Bronchial epithelial cell (primary cell): ENCODE data around the gene TEX261. TPM values are rescaled to one million over a fixed set of nuclear protein-coding genes. Genes with fewer than 3 reads are reported as not detected.
"Not testable (repeated sequence)": the region's sequence is repeated elsewhere in the genome, so short reads cannot be mapped to it uniquely, and the experiment has no call there.

Experiments used
- DNase-seq: peaks from one replicate; pipeline ENCODE4 v3.0.0-alpha.2; 2010; ENCODE audit warnings: low read depth
- FAIRE-seq: peaks from 2 replicates; lab custom pipeline; 2011; peaks lifted over from hg19 to GRCh38; lab: Jason Lieb, UNC
- H3K27me3 ChIP-seq: 2 replicates; pipeline ENCODE4 v1.5.1; 2011; ENCODE audit warnings: low read length; ENCODE audit not compliant: control insufficient read depth, insufficient read depth
- H3K36me3 ChIP-seq: 2 replicates; pipeline ENCODE4 v1.5.1; 2011; ENCODE audit warnings: low read length; ENCODE audit not compliant: control insufficient read depth, insufficient read depth
- H3K4me3 ChIP-seq: 2 replicates; pipeline ENCODE4 v1.5.1; 2011; ENCODE audit warnings: mild to moderate bottlenecking, low read depth, low read length, control low read depth
- total RNA-seq: library from RNA; depleted of rRNA; stranded (reverse); fragments of >200 nt; gene quantifications from 2 replicates; pipeline ENCODE4 v1.2.1, GENCODE V29; 2014
- TF ChIP-seq, protein P1 (sequence below): IDR thresholded peaks from 2 replicates; pipeline ENCODE4 v1.5.1; 2011; ENCODE audit warnings: mild to moderate bottlenecking, moderate library complexity, low read length, control low read depth, inconsistent platforms; ENCODE audit not compliant: insufficient read depth, severe bottlenecking

Gene TEX261
- total RNA-seq, 1 donor from 2014 or later = 11.1 TPM

GRCh38 chr2:71000780-71001591 lies 6.3 kb upstream of the TEX261 start:
- Histone ChIP-seq H3K4me3 (no peak overlapping the region), H3K36me3 (no peaks in the 10 kb centered on the region), H3K27me3 (no peaks in the 10 kb centered on the region)
- TF ChIP-seq, protein P1, sequence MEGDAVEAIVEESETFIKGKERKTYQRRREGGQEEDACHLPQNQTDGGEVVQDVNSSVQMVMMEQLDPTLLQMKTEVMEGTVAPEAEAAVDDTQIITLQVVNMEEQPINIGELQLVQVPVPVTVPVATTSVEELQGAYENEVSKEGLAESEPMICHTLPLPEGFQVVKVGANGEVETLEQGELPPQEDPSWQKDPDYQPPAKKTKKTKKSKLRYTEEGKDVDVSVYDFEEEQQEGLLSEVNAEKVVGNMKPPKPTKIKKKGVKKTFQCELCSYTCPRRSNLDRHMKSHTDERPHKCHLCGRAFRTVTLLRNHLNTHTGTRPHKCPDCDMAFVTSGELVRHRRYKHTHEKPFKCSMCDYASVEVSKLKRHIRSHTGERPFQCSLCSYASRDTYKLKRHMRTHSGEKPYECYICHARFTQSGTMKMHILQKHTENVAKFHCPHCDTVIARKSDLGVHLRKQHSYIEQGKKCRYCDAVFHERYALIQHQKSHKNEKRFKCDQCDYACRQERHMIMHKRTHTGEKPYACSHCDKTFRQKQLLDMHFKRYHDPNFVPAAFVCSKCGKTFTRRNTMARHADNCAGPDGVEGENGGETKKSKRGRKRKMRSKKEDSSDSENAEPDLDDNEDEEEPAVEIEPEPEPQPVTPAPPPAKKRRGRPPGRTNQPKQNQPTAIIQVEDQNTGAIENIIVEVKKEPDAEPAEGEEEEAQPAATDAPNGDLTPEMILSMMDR = peak; percentile 92
- FAIRE-seq = no peak
- DNase-seq = peak; percentile 39

DNA sequence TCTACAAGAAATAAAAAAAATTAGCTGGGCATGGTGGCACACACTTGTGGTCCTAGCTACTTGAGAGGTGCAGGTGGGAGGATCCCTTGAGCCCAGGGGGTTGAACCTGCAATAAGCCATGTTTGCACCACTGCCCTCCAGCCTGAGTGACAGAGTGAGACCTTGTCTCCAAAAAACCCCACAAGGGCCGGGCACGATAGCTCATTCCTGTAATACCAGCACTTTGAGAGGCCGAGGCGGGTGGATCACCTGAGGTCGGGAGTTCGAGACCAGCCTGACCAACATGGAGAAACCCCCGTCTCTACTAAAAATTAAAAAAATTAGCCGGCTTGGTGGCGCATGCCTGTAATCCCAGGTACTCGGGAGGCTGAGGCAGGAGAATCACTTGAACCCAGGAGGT lies 5.3 kb upstream of the TEX261 start:
- not testable (repeated sequence) for H3K4me3 ChIP-seq, DNase-seq, FAIRE-seq, H3K36me3 ChIP-seq, H3K27me3 ChIP-seq

DNA sequence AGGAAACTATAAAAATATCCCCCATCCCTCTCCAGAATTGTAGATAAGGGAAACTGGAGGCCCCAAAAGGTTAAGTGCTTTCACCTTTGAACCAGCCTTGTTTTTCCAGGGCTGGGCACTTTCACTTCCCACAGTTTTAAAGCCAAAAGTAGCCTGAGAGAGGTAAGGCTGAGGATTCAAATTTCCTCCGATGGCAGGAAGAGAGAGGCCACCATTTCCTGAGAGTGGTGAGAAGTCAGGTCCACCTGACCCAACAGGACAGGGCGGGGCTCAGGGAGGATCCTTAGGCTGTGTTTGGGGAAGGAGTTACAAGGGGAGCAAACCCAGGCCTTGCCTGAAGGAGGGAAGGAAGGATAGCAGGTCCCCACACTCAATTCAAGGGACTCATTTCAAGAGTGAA lies 4.7 kb upstream of the TEX261 start:
- DNase-seq = no peak
- Histone ChIP-seq H3K27me3 (no peaks in the 10 kb centered on the region), H3K36me3 (no peaks in the 10 kb centered on the region), H3K4me3 (no peak overlapping the region)
- FAIRE-seq = no peak
- TF ChIP-seq, protein P1 = no peak

GRCh38 chr2:70998885-70999284 lies 4.2 kb upstream of the TEX261 start:
- H3K36me3 ChIP-seq, DNase-seq, H3K4me3 ChIP-seq, H3K27me3 ChIP-seq, FAIRE-seq: not testable (repeated sequence)

DNA sequence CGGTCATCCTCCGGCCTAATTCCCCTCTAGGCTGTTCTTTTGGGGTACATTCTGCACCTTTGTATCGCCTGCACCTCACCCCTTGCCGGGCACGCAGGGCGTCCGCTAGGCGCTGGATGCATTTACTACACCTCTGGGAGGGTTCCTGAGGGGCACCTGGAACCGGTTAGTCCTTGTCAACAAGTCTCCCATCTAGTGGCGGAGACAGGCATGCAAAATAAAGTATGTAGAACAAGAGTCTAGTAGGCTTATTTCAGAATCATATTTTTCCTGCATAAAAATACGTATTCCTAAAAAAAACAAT lies 705 bp upstream of the TEX261 start:
- TF ChIP-seq, protein P1 = peak; percentile 39
- H3K36me3 ChIP-seq = peaks cover 9% of the 10 kb centered on the region
- FAIRE-seq (no peak), DNase-seq (peak; percentile 52)
- no peaks in the 10 kb centered on the region for H3K27me3 ChIP-seq
- peak overlapping the region; percentile 89 for H3K4me3 ChIP-seq

DNA sequence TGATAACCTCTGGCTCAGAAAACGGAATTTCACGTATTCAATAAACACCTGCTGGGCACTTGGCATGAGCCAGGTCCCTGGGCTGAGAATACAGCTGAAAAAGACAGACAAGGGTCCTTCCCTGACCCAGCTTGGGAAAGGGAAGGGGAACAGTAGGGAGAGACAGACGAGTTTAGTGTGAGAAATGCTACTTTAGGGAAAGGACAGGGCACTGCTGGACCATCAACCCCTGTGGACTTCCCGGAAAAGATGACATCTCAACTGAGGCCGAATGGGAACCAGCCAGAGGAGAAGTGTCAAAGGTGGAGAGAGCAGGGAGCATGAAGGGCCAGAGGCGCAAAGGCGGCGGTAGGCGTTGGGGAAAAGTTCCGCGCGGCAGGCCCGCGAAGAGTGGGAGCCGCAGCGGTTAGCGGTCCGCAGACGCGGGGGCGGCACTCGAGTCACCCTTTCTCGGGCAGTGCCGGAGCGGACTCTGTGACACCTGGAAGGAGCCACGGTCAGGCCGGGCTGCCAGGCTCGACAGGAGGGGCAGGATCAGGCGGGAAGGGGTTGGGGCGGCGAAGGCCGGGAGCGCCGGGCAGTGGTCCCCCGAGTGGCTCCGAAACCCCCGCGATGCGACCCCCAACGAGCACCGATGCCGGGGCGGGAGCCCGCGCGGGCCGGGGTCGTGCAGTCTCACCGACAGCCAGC lies 519 bp downstream of the TEX261 start:
- Histone ChIP-seq H3K36me3 (peaks cover 13% of the 10 kb centered on the region), H3K27me3 (no peaks in the 10 kb centered on the region), H3K4me3 (peak overlapping the region; percentile 89)
- DNase-seq (peak; percentile 10), FAIRE-seq (no peak)
- TF ChIP-seq, protein P1 = no peak
